ENCODE measurements around the gene ATOH8. TPM values are rescaled to one million over a fixed set of nuclear protein-coding genes. Genes with fewer than 3 reads are reported as not detected.

ATOH8 gene
- total and polyA plus RNA-seq, 2 donors (not counting 1 experiment from before 2014, with no cell fraction given): not detected

GRCh38 chr2:85797921-85798320 is 44.1 kb downstream of the ATOH8 start:
- CTCF ChIA-PET: interaction anchor here (2.1 kb wide), 1 partner anchor 69 kb away, joined by 9 read pairs; no protein-coding TSS in a partner anchor
- Histone ChIP-seq H4K20me1 (ENCODE audit: control insufficient read depth, insufficient read depth, low read length, poor library complexity, severe bottlenecking) (no peaks in the 10 kb centered on the region), H2AFZ (ENCODE audit: insufficient read depth, low read depth, low read length, poor library complexity, severe bottlenecking) (no peak overlapping the region), H3K9me3 (ENCODE audit: control extremely low read depth in 1 of 3, control insufficient read depth in 2 of 3, insufficient read depth in 1 of 3, low read length in 2 of 3) (peaks cover 0 to 17% (median 8%) of the 10 kb centered on the region in 3 donors), H3K4me3 (ENCODE audit: control extremely low read depth in 1 of 5, extremely low read depth in 1 of 5, insufficient read depth in 1 of 5, low read depth in 2 of 5, low read length in 4 of 5) (no peak overlapping the region), H3K79me2 (ENCODE audit: control insufficient read depth, insufficient read depth, low read length) (no peaks in the 10 kb centered on the region), H3K27me3 (replicated peaks in 1 of 4; ENCODE audit: control extremely low read depth in 1 of 4, control insufficient read depth in 3 of 4, insufficient read depth in 4 of 4, low read length in 3 of 4) (peaks cover 0 to 24% (median 6%) of the 10 kb centered on the region in 4 experiments), H3K9ac (ENCODE audit: low read length) (no peak overlapping the region), H3K27ac (ENCODE audit: low read length in 2 of 2) (no peak overlapping the region), H3K4me1 (ENCODE audit: control insufficient read depth in 2 of 2, insufficient read depth in 2 of 2, low read length in 2 of 2) (no peaks in the 10 kb centered on the region), H3K36me3 (replicated peaks in 1 of 2; ENCODE audit: control extremely low read depth in 1 of 2, control insufficient read depth in 1 of 2, extremely low read depth in 1 of 2, insufficient read depth in 2 of 2, low read length in 1 of 2) (no peaks in the 10 kb centered on the region), H3K4me2 (replicated peaks; ENCODE audit: low read depth, low read length, poor library complexity, severe bottlenecking) (no peak overlapping the region)
- no peak for DNase-seq
- intact Hi-C loops (cut with micrococcal nuclease): no loop called here
- H3K4me3 Mint-ChIP-seq: no peak overlapping the region
- H3K27me3 Mint-ChIP-seq: peaks cover 49% of the 10 kb centered on the region
- WGBS (ENCODE audit: insufficient coverage): 90% methylated on average over 3 of the region's 6 CpGs
- ATAC-seq (ENCODE audit: low read depth): no peak
- H3K4me1 Mint-ChIP-seq: no peaks in the 10 kb centered on the region
- POLR2A ChIA-PET: interaction anchor here (0.6 kb wide), 1 partner anchor 889 kb away, joined by 5 read pairs; no protein-coding TSS in a partner anchor
- peaks cover 2% of the 10 kb centered on the region for H3K9me3 Mint-ChIP-seq (ENCODE audit: insufficient read depth)
- TF ChIP-seq, protein P1, sequence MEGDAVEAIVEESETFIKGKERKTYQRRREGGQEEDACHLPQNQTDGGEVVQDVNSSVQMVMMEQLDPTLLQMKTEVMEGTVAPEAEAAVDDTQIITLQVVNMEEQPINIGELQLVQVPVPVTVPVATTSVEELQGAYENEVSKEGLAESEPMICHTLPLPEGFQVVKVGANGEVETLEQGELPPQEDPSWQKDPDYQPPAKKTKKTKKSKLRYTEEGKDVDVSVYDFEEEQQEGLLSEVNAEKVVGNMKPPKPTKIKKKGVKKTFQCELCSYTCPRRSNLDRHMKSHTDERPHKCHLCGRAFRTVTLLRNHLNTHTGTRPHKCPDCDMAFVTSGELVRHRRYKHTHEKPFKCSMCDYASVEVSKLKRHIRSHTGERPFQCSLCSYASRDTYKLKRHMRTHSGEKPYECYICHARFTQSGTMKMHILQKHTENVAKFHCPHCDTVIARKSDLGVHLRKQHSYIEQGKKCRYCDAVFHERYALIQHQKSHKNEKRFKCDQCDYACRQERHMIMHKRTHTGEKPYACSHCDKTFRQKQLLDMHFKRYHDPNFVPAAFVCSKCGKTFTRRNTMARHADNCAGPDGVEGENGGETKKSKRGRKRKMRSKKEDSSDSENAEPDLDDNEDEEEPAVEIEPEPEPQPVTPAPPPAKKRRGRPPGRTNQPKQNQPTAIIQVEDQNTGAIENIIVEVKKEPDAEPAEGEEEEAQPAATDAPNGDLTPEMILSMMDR (IDR thresholded peaks at IDR 0.05): no peak
- no peak for TF ChIP-seq EZH2 (IDR thresholded peaks at IDR 0.05; ENCODE audit: borderline replicate concordance, insufficient read depth, low read depth, low read length, poor library complexity, severe bottlenecking)
- no peak overlapping the region for H3K27ac Mint-ChIP-seq

DNA sequence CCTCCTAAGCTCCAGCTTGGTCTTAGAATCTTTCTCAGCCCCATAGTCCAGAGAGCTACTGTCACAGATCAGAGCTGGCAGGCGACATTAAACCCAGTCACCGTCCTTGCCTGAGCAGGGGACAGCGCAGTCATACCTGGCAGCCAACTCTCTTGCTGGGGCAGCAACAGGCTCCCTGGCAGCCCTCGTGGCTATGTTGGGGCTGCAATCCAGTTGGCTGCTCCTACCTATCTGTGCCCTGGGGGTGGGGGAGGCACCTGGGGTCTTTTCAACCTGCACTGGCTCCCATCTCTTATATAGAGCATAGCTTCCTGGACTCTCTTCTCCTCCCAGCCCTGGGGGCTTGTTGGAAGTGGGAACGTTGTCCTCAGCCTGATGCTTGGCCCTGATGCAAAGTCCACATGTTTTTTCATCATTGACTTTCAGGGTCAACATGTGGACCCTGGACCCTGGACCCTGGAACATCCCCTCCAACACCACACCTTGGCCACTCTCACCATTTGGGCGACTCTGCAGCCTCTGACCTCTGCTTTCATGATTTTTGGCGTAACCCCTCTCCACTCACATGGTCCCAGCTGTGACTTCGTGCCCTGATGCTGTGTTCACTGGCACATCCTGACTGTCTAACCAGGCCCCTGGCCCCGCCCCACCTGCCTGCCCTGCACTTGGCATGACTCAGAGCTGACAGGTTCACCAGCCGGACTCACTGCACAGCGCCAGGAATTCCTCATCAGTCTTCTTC is 45.6 kb downstream of the ATOH8 start:
- intact Hi-C loops (cut with micrococcal nuclease): no loop called here
- peaks cover 47% of the 10 kb centered on the region for H3K27me3 Mint-ChIP-seq
- Histone ChIP-seq H3K9me3 (ENCODE audit: control extremely low read depth in 1 of 3, control insufficient read depth in 2 of 3, insufficient read depth in 1 of 3, low read length in 2 of 3) (peaks cover 0 to 17% (median 8%) of the 10 kb centered on the region in 3 donors), H3K4me3 (ENCODE audit: control extremely low read depth in 1 of 5, extremely low read depth in 1 of 5, insufficient read depth in 1 of 5, low read depth in 2 of 5, low read length in 4 of 5) (no peak overlapping the region), H3K27me3 (replicated peaks in 1 of 4; ENCODE audit: control extremely low read depth in 1 of 4, control insufficient read depth in 3 of 4, insufficient read depth in 4 of 4, low read length in 3 of 4) (peaks cover 0 to 24% (median 6%) of the 10 kb centered on the region in 4 experiments), H4K20me1 (ENCODE audit: control insufficient read depth, insufficient read depth, low read length, poor library complexity, severe bottlenecking) (no peaks in the 10 kb centered on the region), H3K9ac (ENCODE audit: low read length) (no peak overlapping the region), H2AFZ (ENCODE audit: insufficient read depth, low read depth, low read length, poor library complexity, severe bottlenecking) (no peak overlapping the region), H3K27ac (ENCODE audit: low read length in 2 of 2) (no peak overlapping the region), H3K4me2 (replicated peaks; ENCODE audit: low read depth, low read length, poor library complexity, severe bottlenecking) (no peak overlapping the region), H3K79me2 (ENCODE audit: control insufficient read depth, insufficient read depth, low read length) (no peaks in the 10 kb centered on the region), H3K36me3 (replicated peaks in 1 of 2; ENCODE audit: control extremely low read depth in 1 of 2, control insufficient read depth in 1 of 2, extremely low read depth in 1 of 2, insufficient read depth in 2 of 2, low read length in 1 of 2) (no peaks in the 10 kb centered on the region), H3K4me1 (ENCODE audit: control insufficient read depth in 2 of 2, insufficient read depth in 2 of 2, low read length in 2 of 2) (no peaks in the 10 kb centered on the region)
- no peak for TF ChIP-seq EZH2 (IDR thresholded peaks at IDR 0.05; ENCODE audit: borderline replicate concordance, insufficient read depth, low read depth, low read length, poor library complexity, severe bottlenecking)
- TF ChIP-seq, protein P1 (IDR thresholded peaks at IDR 0.05): no peak
- H3K4me1 Mint-ChIP-seq: peaks cover under 1% of the 10 kb centered on the region
- POLR2A ChIA-PET: no interaction called here
- 83% methylated on average over 9 of the region's 11 CpGs for WGBS (ENCODE audit: insufficient coverage)
- DNase-seq (no peak), ATAC-seq (ENCODE audit: low read depth) (no peak)
- CTCF ChIA-PET: interaction anchor here (1.9 kb wide), 1 partner anchor 15 kb away, joined by 8 read pairs; no protein-coding TSS in a partner anchor
- H3K9me3 Mint-ChIP-seq (ENCODE audit: insufficient read depth): peaks cover 2% of the 10 kb centered on the region
- H3K4me3 Mint-ChIP-seq: no peak overlapping the region
- H3K27ac Mint-ChIP-seq: no peak overlapping the region
